ENCODE measurements around the gene ABHD6.
"Not testable (repeated sequence)": the region's sequence is repeated elsewhere in the genome, so short reads cannot be mapped to it uniquely, and the experiment has no call there.

The ABHD6 gene

GRCh38 chr3:58241306-58242044 is 3.9 kb downstream of the ABHD6 start:
- TF ChIP-seq CTCF (conservative IDR thresholded peaks at IDR 0.05; ENCODE audit: low read depth, low read length), result no peak
- no peak overlapping the region for H3K4me3 ChIP-seq (ENCODE audit: low read depth, low read length)
- DNase-seq (ENCODE audit: low read depth), result no peak

DNA sequence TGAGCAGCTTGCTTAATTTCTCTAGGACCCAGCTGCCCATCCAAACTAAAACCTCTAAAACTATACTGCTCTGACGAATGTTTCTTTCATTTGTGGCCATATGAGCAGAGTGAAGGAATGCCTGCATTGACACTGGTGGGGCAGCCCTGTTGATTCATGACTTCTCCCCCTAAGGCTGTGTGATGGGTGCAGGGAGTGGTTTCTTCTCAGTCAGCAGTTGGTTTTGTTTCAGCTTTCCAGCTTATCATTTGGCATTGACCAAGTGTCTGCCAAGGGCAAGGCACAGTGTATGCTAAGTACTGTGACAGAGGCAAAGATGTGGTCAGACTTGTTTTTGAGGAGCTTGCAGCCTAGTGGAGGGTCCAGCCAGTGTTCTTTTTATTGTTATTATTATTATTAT is 4.7 kb downstream of the ABHD6 start:
- DNase-seq (ENCODE audit: low read depth), result no peak
- no peak for TF ChIP-seq CTCF (conservative IDR thresholded peaks at IDR 0.05; ENCODE audit: low read depth, low read length)
- no peak overlapping the region for H3K4me3 ChIP-seq (ENCODE audit: low read depth, low read length)

DNA sequence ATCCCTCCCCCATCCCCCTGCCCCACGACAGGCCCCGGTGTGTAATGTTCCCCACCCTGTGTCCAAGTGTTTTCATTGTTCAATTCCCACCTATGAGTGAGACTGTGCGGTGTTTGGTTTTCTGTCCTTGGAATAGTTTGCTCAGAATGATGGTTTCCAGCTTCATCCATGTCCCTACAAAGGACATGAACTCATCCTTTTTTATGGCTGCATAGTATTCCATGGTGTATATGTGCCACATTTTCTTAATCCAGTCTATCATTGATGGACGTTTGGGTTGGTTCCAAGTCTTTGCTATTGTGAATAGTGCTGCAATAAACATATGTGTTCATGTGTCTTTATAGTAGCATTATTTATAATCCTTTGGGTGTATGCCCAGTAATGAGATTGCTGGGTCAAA is 5.3 kb downstream of the ABHD6 start:
- DNase-seq (ENCODE audit: low read depth), result not testable (repeated sequence)

GRCh38 chr3:58243976-58244585 is 6.5 kb downstream of the ABHD6 start:
- no peak for TF ChIP-seq CTCF (conservative IDR thresholded peaks at IDR 0.05; ENCODE audit: low read depth, low read length)
- no peak overlapping the region for H3K4me3 ChIP-seq (ENCODE audit: low read depth, low read length)
- DNase-seq (ENCODE audit: low read depth), result no peak

More for the DNA sequence above, 5.3 kb downstream of the ABHD6 start:
- H3K4me3 ChIP-seq (ENCODE audit: low read depth, low read length), result not testable (repeated sequence)

DNA sequence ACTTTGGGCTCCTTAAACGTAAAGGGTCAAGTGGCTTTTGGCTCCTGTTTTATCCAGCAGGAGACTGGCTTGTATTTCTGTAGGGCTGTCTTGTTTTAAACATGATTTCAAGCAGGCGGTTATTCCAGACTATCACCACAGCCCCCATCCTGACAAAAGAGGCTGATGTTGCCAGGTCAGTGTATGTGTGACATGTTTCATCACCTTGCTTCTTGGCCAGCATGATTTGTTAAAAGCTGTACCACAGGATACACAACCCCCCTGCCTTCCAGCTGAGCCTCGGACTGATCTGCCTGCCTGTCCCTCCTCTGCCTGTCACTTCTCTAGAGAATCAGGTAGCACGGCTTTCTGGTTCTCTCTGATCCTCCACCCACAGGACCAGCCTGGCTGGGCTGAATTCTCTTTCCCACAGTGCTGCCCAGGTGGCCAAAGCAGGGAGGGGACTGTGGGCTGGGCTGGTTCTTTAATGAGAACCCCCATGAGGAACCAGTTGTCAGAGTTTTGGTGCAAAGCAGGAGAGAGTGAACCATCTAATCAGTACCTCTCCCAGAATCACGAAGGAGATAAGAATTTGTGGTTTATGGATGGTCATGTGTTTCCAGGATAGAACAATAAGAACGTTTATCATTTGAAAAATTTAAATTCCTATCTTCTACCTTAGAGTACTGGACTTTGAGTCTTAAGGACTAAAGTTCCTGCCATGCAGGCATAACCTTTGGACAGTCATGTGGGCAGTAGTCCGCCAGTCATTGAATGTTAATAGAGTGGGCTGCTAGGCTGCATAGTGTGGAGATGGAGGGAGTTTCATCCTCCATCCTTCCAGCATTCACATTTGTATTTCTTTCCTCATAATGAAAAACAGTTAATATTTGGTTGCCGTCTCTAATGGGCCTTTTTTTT is 8.8 kb downstream of the ABHD6 start:
- no peak overlapping the region for H3K4me3 ChIP-seq (ENCODE audit: low read depth, low read length)
- DNase-seq (ENCODE audit: low read depth), result no peak
- no peak for TF ChIP-seq CTCF (conservative IDR thresholded peaks at IDR 0.05; ENCODE audit: low read depth, low read length)

GRCh38 chr3:58249358-58250092 is 11.9 kb downstream of the ABHD6 start:
- peak; percentile 65 for TF ChIP-seq CTCF (conservative IDR thresholded peaks at IDR 0.05; ENCODE audit: low read depth, low read length)
- peak; percentile 43 for DNase-seq (ENCODE audit: low read depth)

More at GRCh38 chr3:58249358-58250092, 11.9 kb downstream of the ABHD6 start:
- H3K4me3 ChIP-seq (ENCODE audit: low read depth, low read length), result no peak overlapping the region
